GM12872 (cell line): ENCODE data around the gene GABBR1.

Experiments
- TF ChIP-seq, protein P1 (sequence below): IDR thresholded peaks from 3 replicates; pipeline ENCODE4 v1.5.1; 2011; ENCODE audit warnings: low read depth, mild to moderate bottlenecking, low read length, moderate library complexity; ENCODE audit not compliant: insufficient read depth

Gene GABBR1

DNA sequence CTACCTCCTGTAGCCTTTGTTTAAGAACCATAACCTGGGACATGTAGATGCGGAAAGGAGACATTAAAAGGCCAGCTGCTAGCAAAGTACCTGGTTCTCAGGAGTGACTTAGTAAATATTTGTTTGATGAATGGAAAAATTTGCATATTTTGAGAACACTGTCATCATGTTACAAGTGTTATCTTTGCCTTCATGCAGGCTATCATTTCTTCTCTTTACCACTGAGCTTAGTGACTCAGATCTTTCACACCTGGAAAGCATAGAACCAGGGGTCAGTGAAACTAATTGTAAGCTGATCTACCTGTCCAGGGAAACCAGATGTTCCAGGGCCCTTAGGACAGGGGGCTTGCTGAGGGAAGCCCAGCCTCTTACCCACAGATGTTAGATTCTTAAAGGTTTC lies 42.6 kb upstream of the GABBR1 start:
- TF ChIP-seq, protein P1, sequence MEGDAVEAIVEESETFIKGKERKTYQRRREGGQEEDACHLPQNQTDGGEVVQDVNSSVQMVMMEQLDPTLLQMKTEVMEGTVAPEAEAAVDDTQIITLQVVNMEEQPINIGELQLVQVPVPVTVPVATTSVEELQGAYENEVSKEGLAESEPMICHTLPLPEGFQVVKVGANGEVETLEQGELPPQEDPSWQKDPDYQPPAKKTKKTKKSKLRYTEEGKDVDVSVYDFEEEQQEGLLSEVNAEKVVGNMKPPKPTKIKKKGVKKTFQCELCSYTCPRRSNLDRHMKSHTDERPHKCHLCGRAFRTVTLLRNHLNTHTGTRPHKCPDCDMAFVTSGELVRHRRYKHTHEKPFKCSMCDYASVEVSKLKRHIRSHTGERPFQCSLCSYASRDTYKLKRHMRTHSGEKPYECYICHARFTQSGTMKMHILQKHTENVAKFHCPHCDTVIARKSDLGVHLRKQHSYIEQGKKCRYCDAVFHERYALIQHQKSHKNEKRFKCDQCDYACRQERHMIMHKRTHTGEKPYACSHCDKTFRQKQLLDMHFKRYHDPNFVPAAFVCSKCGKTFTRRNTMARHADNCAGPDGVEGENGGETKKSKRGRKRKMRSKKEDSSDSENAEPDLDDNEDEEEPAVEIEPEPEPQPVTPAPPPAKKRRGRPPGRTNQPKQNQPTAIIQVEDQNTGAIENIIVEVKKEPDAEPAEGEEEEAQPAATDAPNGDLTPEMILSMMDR = no peak

DNA sequence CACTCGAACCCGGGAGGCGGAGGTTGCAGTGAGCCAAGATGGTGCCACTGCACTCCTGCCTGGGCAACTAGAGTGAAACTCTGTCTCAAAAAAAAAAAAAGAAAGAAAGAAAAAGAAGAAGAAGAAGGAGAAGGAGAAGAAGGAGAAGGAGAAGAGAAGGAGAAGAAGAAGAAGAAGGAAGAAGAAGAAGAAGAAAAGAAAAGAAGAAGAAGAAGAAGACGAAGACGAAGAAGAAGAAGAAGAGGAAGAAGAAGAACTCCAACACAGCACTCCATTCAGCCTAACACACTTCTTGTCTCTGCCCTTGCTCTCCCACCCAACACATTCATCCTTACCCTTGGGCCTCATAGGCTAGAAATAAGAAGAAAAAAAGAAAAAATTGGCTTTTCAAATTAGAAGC lies 41.0 kb upstream of the GABBR1 start:
- TF ChIP-seq, protein P1 = no peak

DNA sequence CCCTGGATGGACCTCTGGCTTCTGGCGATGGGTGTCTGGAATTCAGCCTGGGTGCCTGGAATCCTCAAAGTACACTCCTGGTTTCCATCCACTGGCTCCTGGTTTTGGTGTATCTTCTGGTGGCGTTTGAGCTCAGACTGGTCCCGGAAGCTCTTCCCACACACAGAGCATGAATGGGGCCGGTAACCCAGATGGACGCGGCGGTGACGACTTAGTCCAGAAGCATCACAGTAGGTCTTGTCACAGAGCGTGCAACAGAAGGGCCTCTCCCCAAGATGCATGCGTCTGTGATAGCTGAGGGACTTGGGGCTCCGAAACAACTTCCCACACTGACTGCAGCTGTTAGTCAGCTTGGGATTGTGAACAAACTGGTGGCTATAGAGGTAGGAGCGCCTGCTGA lies 40.2 kb upstream of the GABBR1 start:
- TF ChIP-seq, protein P1 = no peak

DNA sequence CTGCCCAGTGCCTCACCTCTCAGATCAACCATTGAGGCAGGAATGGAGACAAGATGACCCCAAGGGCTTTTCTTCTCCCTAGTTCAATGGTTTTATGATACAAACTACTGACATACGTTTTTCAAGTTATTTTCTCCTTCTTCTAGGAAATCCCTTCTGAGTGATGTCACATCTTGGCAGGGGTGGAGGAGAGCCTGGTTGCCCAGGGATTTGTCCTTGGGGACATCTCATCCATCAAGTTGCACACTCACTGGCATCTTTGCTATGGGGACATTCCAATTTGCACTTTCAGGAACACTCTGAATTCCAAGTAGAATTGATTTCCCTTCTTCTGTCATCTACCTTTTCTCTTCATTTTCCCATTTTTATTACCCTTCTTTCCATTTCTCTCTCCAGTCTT lies 38.0 kb upstream of the GABBR1 start:
- TF ChIP-seq, protein P1 = no peak

DNA sequence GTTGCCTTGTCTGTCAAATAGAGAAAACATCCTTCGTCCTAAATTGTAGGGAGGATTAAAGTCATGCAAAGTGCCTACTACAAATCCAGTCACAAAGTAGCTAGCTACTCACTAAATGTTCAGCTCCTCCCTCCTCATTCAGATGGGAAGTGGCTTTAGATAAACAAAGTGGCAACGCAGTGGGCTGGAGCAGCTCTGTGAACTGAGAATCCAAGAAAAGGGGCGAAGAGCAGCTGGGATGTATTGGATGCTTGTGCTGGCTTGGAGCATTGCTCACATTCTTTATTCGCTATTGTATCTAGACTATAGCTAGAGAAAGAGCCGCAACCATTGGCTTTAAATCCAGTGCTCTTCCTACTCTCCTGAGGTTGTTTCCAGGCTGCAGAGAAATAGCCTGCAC lies 34.2 kb upstream of the GABBR1 start:
- TF ChIP-seq, protein P1 = no peak

DNA sequence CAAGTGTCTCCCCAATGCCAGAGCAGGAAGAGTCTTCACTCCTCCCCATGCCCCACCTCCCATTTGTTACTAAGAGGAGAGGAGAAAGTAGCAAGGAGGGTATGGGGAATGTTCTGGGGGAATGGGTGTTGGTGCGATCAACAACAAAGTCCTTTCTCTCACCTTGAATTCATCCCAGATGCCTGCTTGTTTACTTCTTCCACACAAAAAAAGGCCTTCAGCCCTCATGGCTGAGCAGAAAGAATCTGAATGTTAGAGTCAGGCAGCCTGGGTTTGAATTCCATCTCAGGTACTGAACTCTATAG lies 33.8 kb upstream of the GABBR1 start:
- TF ChIP-seq, protein P1 = no peak

DNA sequence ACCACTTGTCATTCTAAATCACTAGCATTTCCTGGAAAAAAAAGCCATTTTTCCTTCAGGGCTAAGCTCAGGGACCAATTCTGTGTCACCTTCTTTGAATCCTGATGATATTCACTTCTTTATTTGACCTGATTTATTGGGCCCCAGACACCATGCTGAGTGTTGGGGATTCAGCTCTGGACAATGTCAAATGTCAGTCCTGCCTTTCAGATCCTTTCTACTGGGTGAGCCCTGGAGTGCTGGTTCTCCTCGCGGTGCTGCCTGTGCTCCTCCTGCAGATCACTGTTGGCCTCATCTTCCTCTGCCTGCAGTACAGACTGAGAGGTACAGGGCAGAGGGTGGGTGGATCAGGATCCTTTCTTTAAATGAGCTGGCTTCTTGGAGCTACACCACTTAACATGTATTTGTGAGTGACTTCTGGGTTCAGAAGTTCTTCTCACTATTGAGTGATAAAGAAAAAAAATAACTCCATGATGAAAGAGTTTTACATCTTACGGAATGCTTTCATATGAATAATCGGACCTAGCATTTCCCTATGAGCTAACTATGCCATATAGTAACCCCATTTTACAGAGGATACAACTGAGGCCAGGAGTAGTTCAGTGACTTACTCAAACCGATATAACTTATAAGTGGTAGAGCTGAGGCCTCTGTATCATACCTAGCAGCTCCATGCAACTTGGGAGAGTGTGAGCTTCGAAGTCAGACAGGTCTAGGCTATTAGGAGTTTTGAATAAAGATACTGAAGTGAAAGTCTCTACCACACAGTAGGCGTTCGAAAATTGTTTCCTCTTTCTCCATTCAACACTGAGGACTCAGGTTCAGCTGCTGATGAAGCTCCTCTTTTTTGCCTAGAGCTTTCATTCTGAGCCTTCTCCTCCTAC lies 33.2 kb upstream of the GABBR1 start:
- TF ChIP-seq, protein P1 = no peak
